Measurements from ENCODE around the gene ZNF679. TPM values are rescaled to one million over a fixed set of nuclear protein-coding genes. Genes with fewer than 3 reads are reported as not detected.

Gene ZNF679
- total RNA-seq, 1 experiment from 2014 or later: not detected

DNA sequence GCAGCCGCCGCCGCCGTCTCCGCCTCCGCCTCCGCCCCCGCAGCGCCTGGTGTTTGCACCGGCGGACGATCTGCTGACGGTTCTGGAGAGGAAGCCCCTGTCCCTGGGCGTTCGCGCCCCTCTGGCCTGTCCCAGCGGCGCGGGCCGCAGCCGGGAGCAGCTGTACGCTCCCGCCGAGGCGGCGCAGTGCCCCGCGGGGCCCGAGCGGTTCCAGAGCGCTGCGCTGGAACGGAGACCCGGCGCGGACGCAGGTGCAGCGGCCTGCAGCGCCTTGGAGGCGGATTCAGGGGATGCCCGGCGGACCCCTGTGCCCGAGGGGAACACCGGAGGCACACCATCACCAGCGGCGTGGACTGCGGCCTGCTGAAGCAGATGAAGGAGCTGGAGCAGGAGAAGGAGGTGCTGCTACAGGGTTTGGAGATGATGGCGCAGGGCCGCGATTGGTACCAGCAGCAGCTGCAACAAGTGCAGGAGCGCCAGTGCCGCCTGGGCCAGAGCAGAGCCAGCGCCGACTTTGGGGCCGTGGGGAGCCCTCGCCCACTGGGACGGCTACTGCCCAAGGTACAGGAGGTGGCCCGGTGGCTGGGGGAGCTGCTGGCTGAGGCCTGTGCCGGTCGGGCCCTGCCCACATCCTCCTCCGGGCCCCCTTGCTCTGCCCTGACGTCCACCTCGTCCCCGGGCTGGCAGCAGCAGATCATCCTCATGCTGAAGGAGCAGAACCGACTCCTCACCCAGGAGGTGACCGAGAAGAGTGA lies 46.1 kb upstream of the ZNF679 start:
- POLR2A ChIA-PET (ENCODE audit: unreplicated experiment): no interaction called here
- no peaks in the 10 kb centered on the region for H3F3A ChIP-seq (ENCODE audit: insufficient read depth, low read depth)
- no peak overlapping the region for H2AFZ ChIP-seq
- no peak overlapping the region for H3K27ac ChIP-seq
- no peak overlapping the region for H3K4me3 ChIP-seq
- no peak overlapping the region for H3K4me2 ChIP-seq
- H3K9me3 ChIP-seq (ENCODE audit: insufficient read depth, low read depth): no peaks in the 10 kb centered on the region
- no peak for DNase-seq
- no peaks in the 10 kb centered on the region for H3K9me2 ChIP-seq (ENCODE audit: insufficient read depth)
- no peaks in the 10 kb centered on the region for H3K36me3 ChIP-seq (ENCODE audit: low read depth)
- no peaks in the 10 kb centered on the region for H3K79me2 ChIP-seq (ENCODE audit: low read depth)
- no peaks in the 10 kb centered on the region for H4K20me1 ChIP-seq (ENCODE audit: insufficient read depth)
- H3K27me3 ChIP-seq (ENCODE audit: insufficient read depth, low read depth): no peaks in the 10 kb centered on the region
- H3K4me1 ChIP-seq (replicated peaks; ENCODE audit: insufficient read depth): no peaks in the 10 kb centered on the region
- BruUV-seq (replicated peaks): no TSS peak
- CTCF ChIA-PET: no interaction called here
- no peak for TF ChIP-seq EZH2 (IDR thresholded peaks at IDR 0.05; ENCODE audit: low read depth)
- intact Hi-C loops (cut with micrococcal nuclease; ENCODE audit: unreplicated experiment): loop anchor here (5.0 kb wide), 1 partner anchor 435 kb away; no protein-coding TSS in a partner anchor

DNA sequence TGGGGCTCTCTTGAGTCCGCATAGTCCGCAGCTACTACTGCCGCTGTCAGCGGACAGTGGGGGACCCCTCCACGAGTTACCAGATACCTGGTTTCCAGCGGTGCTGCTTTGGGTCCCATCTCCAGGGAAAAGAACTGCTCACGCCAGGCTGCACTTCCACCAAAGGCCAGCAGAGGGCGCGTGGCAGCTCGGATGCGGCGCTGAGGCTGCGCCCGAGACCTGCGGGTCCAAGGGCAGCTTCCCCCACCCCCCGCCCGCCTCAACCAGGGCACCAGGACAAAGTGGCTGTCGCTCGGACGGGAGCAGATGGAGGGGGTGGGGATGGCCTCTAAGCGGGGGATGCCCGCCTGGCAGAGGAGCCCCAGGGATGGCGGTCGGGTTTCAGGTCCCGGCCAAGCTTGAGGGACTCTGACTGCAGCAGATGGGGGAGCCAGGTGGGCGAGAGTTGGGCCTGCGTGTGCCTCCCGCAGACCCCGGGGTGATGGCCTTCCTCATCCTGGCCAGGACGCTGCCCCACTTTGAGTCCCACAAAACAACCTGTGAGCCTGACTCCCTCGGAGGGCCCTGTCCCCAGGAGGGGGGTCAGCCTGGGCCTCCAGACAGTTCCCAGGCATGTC lies 45.0 kb upstream of the ZNF679 start:
- DNase-seq: peak in 1 of 2 experiments; percentile 7
- no TSS peak for BruUV-seq (replicated peaks)
- H3K79me2 ChIP-seq (ENCODE audit: low read depth): no peaks in the 10 kb centered on the region
- no peaks in the 10 kb centered on the region for H3K9me3 ChIP-seq (ENCODE audit: insufficient read depth, low read depth)
- H3K9me2 ChIP-seq (ENCODE audit: insufficient read depth): no peaks in the 10 kb centered on the region
- no peak for TF ChIP-seq EZH2 (IDR thresholded peaks at IDR 0.05; ENCODE audit: low read depth)
- TF ChIP-seq, protein P1, sequence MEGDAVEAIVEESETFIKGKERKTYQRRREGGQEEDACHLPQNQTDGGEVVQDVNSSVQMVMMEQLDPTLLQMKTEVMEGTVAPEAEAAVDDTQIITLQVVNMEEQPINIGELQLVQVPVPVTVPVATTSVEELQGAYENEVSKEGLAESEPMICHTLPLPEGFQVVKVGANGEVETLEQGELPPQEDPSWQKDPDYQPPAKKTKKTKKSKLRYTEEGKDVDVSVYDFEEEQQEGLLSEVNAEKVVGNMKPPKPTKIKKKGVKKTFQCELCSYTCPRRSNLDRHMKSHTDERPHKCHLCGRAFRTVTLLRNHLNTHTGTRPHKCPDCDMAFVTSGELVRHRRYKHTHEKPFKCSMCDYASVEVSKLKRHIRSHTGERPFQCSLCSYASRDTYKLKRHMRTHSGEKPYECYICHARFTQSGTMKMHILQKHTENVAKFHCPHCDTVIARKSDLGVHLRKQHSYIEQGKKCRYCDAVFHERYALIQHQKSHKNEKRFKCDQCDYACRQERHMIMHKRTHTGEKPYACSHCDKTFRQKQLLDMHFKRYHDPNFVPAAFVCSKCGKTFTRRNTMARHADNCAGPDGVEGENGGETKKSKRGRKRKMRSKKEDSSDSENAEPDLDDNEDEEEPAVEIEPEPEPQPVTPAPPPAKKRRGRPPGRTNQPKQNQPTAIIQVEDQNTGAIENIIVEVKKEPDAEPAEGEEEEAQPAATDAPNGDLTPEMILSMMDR (conservative IDR thresholded peaks at IDR 0.05): peak; percentile 74
- H3K27me3 ChIP-seq (ENCODE audit: insufficient read depth, low read depth): no peaks in the 10 kb centered on the region
- no peak overlapping the region for H3K27ac ChIP-seq
- intact Hi-C loops (cut with micrococcal nuclease; ENCODE audit: unreplicated experiment): loop anchor here (5.0 kb wide), 1 partner anchor 434 kb away; no protein-coding TSS in a partner anchor
- ChIA-PET CTCF (no interaction called here), POLR2A (ENCODE audit: unreplicated experiment) (no interaction called here)
- H3K4me2 ChIP-seq: no peak overlapping the region
- H3K4me3 ChIP-seq: no peak overlapping the region
- no peaks in the 10 kb centered on the region for H4K20me1 ChIP-seq (ENCODE audit: insufficient read depth)
- no peaks in the 10 kb centered on the region for H3F3A ChIP-seq (ENCODE audit: insufficient read depth, low read depth)
- no peaks in the 10 kb centered on the region for H3K4me1 ChIP-seq (replicated peaks; ENCODE audit: insufficient read depth)
- no peak overlapping the region for H2AFZ ChIP-seq
- H3K36me3 ChIP-seq (ENCODE audit: low read depth): no peaks in the 10 kb centered on the region

DNA sequence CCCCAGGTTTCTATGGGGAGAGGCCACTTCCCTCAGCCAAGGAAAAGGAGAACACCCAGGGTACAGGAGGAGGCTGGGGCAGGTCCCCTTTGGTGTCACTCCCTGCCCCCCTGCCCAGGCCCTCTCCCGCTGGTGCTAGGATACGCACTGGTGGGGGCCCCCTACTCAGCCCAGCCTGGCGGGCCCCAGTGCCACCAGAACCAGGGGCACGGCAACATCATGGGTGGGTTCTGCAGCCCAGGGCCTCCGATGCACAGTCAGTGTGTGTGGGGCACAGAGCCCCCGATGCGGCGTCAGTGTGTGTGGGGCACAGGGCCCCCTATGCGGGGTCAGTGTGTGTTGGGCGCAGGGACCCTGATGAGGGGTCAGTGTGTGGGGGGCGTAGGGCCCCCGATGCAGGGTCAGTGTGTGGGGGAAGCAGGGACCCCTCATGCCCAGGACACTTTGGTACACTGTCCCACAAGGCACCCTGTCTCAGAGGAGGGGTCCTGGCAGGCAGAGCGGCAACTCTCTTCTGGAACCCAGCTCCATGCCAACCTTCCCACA lies 44.4 kb upstream of the ZNF679 start:
- Histone ChIP-seq H3K36me3 (ENCODE audit: low read depth) (no peaks in the 10 kb centered on the region), H3K9me3 (ENCODE audit: insufficient read depth, low read depth) (no peaks in the 10 kb centered on the region), H3K9me2 (ENCODE audit: insufficient read depth) (no peaks in the 10 kb centered on the region), H3F3A (ENCODE audit: insufficient read depth, low read depth) (no peaks in the 10 kb centered on the region), H3K4me3 (no peak overlapping the region), H3K4me1 (replicated peaks; ENCODE audit: insufficient read depth) (no peaks in the 10 kb centered on the region), H3K27ac (no peak overlapping the region), H3K79me2 (ENCODE audit: low read depth) (no peaks in the 10 kb centered on the region), H3K27me3 (ENCODE audit: insufficient read depth, low read depth) (no peaks in the 10 kb centered on the region), H3K4me2 (no peak overlapping the region), H4K20me1 (ENCODE audit: insufficient read depth) (no peaks in the 10 kb centered on the region), H2AFZ (no peak overlapping the region)
- no peak for DNase-seq
- POLR2A ChIA-PET (ENCODE audit: unreplicated experiment): no interaction called here
- intact Hi-C loops (cut with micrococcal nuclease; ENCODE audit: unreplicated experiment): loop anchor here (5.0 kb wide), 1 partner anchor 433 kb away; no protein-coding TSS in a partner anchor
- no peak for TF ChIP-seq EZH2 (IDR thresholded peaks at IDR 0.05; ENCODE audit: low read depth)
- TF ChIP-seq, protein P1 (conservative IDR thresholded peaks at IDR 0.05): no peak
- BruUV-seq (replicated peaks): no TSS peak
- CTCF ChIA-PET: no interaction called here

Measured in PC-9 (cell line).